GM13976 (cell line): ENCODE results near the gene ZFP36L1.

Experiments used
- DNase-seq: peaks from one replicate; pipeline ENCODE4 v3.0.0; 2012; ENCODE audit warnings: low spot score
- CTCF ChIP-seq: IDR thresholded peaks from 2 replicates; pipeline ENCODE4 v1.5.1; 2012; ENCODE audit warnings: borderline replicate concordance, mild to moderate bottlenecking; ENCODE audit not compliant: insufficient read depth; ENCODE audit errors: extremely low read depth, missing control alignments, control extremely low read depth
- in situ Hi-C: fragments of 300-500 bp; cut with MboI; formaldehyde crosslinking; loops from one replicate; pipeline ENCODE4 v1.12.0; 2022; ENCODE audit warnings: low sequenced_read_pairs, mixed read lengths, inconsistent platforms; ENCODE audit not compliant: unreplicated experiment

The ZFP36L1 gene

GRCh38 chr14:68749487-68750475, 43.1 kb downstream of the ZFP36L1 start:
- DNase-seq = no peak
- no peak for TF ChIP-seq CTCF
- in situ Hi-C loops = no loop called here

- no peak for DNase-seq
- TF ChIP-seq CTCF = no peak
- in situ Hi-C loops = no loop called here
These were observed 44.2 kb downstream of the ZFP36L1 start for GRCh38 chr14:68748691-68749090.

GRCh38 chr14:68748260-68748659, 44.6 kb downstream of the ZFP36L1 start:
- in situ Hi-C loops = no loop called here
- no peak for DNase-seq
- no peak for TF ChIP-seq CTCF

- DNase-seq = no peak
- in situ Hi-C loops = no loop called here
- TF ChIP-seq CTCF = no peak
These were observed 45.5 kb downstream of the ZFP36L1 start for GRCh38 chr14:68747393-68747792.

GRCh38 chr14:68744613-68745012, 48.3 kb downstream of the ZFP36L1 start:
- no peak for TF ChIP-seq CTCF
- in situ Hi-C loops = no loop called here
- DNase-seq = no peak

GRCh38 chr14:68741839-68742470, 50.9 kb downstream of the ZFP36L1 start:
- in situ Hi-C loops = no loop called here
- DNase-seq = peak; percentile 80
- TF ChIP-seq CTCF = no peak
